GM23338 (cell line): ENCODE measurements around the gene AOAH.

Source experiments
- EZH2 ChIP-seq: fragments of 200-600 bp; sonication (generic); IDR thresholded peaks from one replicate; pipeline ENCODE4 v1.8.0; 2017; ENCODE audit warnings: antibody characterized with exemption, mild to moderate bottlenecking, low read depth; ENCODE audit not compliant: unreplicated experiment
- POLR2AphosphoS5 ChIP-seq: IDR thresholded peaks from 2 replicates; pipeline ENCODE4 v1.6.1; 2016; ENCODE audit warnings: antibody characterized with exemption, low read depth

- TF ChIP-seq POLR2AphosphoS5: no peak
- TF ChIP-seq EZH2: no peak
Observed at GRCh38 chr7:36606153-36606975, 117.9 kb downstream of the AOAH start.
